HUDEP-2 (cell line): ENCODE data around the gene CAMSAP2.

ENCODE experiments used
- DNase-seq, 76 experiments: peaks; one replicate each; lab custom pipeline; 2025; ENCODE audit not compliant: unreplicated experiment in 76 of 76; lab: John Stamatoyannopoulos, UW

Gene CAMSAP2

GRCh38 chr1:200837931-200838571, 99.4 kb downstream of the CAMSAP2 start:
- no peak for DNase-seq

DNA sequence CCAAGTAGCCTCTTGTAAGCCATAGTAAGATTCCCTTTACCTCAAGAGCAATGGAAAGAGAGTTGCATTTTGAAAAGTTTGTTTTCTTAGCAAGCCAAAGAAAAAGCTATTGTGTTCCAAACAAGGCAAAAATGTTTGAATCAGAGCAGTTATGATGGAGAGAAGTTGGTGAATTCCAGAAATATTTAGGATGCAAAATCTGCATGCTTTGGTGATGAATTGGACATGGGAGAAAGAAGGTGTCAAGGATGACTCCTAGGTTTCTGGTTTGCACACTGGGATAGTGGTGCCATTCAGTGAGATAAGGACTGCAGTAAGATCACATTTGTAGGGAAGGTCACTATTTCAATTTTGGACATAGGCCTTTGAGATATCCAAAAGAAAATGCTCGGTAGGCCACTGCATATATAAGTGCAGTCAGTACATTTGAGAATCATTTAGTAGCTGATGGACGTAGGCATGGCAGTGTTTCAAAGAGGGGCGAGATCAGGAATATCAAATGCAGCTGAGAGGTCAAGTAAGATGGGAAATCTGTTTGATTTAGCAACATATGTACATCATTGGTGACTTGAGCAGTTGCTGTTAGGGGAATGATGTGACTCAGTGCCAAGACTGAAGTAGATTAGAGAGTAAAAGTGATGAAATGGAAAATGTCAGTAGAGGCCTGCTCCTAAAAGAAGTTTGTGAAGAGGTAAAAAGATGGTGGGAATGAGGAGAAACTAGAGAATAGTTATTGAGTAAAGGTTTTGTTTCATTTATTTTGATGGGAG, 100.2 kb downstream of the CAMSAP2 start:
- DNase-seq, result no peak

- DNase-seq, result no peak
These were observed 106.7 kb downstream of the CAMSAP2 start for GRCh38 chr1:200845360-200845759.

DNA sequence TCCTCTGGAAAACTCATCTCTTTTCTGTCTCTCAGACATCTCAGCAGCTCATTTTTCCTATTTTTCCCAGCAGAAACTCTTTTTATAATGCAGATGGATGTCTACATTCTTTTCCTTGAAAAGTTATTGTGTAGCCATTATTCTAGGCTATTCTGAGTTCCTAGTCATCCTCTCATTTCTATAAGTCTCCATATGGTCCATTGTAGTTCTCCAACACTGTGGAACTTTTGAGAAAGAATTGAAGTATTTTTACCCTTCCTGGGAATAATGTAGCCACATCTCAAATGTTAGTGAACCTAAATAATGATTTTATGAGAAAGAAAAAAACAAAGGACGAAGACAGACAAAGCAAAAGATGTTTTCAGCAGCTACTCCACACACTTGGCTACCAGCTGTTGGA, 107.7 kb downstream of the CAMSAP2 start:
- no peak for DNase-seq

DNA sequence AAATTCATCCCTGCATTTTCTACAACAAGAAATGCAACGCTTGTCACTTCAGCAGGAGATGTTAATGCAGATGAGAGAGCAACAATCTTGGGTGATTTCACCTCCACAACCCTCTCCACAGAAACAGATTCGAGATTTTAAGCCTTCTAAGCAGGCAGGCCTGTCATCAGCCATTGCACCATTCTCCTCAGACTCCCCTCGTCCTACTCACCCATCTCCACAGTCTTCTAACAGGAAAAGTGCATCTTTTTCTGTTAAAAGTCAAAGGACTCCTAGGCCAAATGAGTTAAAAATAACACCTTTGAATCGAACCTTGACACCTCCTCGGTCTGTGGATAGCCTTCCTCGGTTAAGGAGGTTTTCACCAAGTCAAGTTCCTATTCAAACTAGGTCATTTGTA, 110.7 kb downstream of the CAMSAP2 start:
- DNase-seq, result no peak

DNA sequence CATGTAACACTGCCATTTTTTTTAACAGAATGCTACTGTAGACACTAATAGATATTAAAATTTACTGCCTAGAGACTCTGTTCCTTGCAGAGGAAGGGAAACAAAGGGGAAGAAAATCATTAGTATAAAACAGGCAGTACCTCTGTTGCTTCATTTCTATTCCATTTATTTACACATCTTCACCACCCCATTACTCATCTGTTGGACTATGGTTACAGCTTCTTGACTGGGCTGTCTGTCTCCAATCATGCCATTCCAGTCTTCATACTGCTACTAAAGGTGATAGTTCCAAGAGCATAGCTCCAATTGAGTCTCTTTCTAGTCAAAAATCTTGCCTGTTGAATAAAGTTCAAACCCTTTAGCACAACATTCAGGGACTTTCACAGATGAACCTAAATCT, 111.9 kb downstream of the CAMSAP2 start:
- DNase-seq, result no peak

GRCh38 chr1:200856716-200857357, 118.1 kb downstream of the CAMSAP2 start:
- DNase-seq, result no peak

DNA sequence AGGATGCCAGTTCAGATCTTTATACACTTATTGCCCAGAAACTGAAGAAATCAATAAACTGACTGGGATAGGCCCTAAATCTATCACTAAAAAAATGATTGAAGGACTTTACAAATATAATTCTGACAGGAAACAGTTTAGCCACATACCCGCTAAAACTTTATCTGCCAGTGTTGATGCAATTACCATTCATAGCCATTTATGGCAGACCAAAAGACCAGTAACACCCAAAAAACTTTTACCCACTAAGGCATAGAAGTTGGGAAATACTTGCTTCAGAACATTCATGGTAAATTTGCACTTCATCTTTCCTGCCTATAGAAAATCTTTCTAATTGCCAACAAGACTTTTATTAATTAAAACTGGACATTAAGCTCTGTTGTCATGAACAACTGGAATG, 119.1 kb downstream of the CAMSAP2 start:
- DNase-seq, result no peak

GRCh38 chr1:200861937-200862647, 123.4 kb downstream of the CAMSAP2 start:
- no peak for DNase-seq

DNA sequence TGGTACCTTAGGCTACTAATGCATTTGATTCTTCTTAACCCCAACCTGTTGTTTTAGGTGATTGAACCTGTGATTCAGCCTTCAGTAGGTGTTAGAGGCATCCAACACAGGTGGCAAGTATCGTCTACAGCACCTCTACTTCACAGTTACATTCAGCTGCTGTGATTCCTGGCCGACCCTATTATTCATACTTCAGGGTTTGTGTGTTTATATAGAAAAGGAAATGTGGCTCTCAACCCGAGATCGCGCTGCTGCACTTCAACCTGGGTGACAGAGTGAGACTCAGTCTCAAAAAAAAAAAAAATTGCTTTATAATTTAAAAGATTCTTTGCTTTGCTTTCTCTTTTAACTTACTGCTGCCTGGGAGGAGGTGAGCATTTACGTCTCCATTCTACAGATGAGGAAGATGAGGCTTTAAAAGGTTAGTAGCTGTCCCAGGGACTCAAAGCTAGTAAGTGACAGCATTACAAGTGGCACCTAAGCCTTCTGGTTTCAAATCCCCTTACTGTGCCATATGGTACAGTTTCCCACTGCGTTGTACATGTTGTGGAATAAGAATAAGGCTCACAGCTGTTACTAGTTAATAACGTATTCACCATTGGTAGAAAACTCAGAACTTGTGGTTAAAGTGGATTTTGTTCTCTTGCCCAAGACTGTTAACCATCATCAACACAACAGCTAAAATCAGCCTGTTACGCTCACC, 124.2 kb downstream of the CAMSAP2 start:
- DNase-seq, result no peak

DNA sequence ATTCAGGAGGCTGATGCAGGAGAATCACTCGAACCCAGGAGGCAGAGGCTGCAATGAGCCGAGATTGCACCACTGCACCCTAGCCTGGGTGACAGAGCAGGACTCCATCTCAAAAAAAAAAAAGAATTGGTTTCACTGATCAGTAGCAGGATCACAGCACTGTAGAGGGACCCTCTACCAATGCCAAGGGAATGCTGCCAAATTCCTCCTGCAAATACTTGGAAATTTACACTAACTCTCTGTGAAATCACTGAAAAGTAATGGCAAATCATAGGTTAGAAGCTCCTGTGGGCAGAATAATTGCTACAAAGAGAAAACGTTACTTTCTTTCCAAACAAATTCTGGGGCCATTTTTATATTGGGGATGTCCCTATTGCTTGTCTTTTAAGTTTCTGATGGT, 127.4 kb downstream of the CAMSAP2 start:
- no peak for DNase-seq

GRCh38 chr1:200866521-200866920, 127.8 kb downstream of the CAMSAP2 start:
- DNase-seq, result no peak

DNA sequence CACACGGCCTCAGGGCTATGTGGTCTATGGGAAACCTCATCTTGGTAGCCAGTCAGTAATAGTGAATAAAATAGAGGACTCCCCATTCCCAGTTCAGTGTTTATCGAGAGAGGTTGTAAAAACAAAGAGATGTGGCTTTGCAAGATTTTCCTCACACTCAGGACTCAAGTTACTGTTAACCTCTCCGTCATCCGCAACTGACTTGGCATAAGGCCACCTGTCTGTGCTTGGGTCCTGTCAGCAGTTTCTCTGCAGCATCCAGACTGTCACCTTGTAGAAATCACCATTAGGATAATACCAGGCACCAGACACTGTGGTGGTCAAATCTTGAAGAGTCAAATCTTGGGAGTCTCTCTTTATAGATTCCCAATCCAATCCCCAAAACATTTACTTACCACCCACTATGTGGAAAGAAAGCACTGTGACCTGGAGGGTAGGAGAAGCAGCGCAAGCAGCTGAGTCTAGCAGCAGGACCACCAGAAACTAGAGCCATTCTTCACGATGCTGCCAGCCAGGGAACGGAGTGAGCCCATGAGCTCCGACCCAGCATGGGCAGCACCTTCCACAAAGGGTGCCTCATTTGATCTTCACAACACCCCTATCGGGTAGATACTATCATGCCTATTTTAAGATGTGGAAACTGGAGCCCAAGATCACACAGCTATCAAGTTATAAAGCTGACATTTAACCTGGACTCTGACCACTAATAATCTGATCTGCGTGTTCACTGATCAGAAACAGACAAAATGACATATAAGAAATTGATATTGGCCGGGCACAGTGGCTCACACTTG, 128.5 kb downstream of the CAMSAP2 start:
- DNase-seq, result no peak

DNA sequence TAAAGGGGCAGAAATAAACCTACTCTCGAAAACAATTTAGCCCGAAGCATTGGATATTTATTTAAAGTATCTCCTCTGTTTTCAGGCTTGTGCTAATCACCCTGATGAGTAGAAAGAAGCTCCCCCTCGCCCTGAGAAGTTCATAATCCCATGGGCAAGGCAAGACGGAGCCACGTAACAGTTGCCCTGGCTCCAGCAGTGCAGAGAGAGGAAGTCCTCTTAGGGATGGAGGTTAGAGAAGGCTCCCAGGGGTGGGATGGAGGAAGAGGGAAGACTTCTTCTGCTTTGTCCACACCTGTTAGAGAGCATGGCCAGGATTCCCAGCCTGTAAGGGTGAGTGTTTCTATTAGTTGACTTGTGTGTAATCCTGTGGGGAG, 130.7 kb downstream of the CAMSAP2 start:
- DNase-seq, result no peak

DNA sequence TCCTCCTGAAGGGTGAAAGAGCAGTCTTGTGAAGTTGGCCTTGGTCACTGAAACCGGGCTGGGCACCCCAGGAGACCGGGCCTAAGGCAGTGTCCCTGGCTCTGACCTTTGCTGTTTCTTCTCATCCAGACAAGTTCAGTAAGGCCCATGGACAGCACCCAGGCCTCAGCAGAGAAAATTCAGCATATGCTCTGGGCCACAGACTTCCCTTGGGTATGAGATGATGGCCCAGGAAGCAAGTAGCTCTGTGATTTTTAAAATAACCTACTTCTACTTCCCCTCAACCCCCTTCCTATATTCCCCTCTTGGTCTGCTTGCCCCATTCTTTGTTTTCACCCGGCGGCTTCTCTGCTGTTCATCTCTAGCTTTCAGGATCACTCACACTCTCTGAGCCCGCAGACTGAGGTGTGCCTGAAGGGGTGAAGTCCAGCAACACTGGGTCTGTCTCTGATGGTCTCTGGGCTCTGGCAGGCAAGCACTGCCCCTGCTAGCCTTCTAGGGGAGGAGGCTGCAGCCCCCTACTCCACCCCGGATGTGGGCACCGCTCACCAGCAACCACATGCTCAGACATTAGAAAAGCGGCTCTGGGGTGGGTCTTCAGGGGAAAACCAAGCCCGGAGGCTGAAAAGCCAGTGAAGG, 131.2 kb downstream of the CAMSAP2 start:
- DNase-seq, result no peak

DNA sequence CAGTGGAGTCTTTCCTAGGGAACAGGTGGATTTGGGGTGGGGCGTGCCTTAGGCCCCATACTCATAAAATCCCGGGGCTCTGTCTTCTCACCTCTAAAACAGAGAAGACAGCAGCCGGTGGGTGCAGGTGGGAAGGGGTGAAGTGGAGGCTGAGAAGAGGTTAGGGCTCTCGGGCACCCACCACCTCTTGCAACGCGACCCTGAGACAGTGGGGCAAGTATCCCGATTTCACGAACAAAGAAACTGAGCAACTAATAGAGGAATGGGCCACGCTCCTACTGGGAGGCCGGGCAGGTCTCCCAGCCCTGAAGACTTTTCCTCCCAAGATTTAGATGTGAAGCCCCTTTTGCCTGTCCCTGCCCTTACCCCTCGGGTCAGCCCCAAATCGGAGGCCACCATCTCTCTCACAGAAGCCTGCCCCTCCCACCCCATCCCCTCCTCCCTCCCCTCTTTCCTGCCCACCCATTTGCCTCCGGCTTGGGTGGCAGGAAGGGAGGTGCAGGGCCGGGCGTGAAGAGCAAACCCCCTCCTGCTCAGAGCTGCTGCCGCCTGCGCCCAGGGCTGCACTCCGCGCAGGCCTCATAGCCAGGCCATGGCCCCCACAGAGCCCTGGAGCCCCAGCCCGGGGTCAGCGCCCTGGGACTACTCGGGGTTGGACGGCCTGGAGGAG, 133.9 kb downstream of the CAMSAP2 start, which contains the start of gene GPR25:
TSS of gene GPR25 (plus strand) at position 536 of the 670 bp plus-strand sequence. CDS start at position 593, 57 bp downstream.
- no peak for DNase-seq

DNA sequence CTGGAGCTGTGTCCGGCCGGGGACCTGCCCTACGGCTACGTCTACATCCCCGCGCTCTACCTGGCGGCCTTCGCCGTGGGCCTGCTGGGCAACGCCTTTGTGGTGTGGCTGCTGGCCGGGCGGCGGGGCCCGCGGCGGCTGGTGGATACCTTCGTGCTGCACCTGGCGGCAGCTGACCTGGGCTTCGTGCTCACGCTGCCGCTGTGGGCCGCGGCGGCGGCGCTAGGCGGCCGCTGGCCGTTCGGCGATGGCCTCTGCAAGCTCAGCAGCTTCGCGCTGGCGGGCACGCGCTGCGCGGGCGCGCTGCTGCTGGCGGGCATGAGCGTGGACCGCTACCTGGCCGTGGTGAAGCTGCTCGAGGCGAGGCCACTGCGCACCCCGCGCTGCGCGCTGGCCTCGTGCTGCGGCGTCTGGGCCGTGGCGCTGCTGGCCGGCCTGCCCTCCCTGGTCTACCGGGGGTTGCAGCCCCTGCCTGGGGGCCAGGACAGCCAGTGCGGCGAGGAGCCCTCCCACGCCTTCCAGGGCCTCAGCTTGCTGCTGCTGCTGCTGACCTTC, 134.5 kb downstream of the CAMSAP2 start:
- no peak for DNase-seq

DNA sequence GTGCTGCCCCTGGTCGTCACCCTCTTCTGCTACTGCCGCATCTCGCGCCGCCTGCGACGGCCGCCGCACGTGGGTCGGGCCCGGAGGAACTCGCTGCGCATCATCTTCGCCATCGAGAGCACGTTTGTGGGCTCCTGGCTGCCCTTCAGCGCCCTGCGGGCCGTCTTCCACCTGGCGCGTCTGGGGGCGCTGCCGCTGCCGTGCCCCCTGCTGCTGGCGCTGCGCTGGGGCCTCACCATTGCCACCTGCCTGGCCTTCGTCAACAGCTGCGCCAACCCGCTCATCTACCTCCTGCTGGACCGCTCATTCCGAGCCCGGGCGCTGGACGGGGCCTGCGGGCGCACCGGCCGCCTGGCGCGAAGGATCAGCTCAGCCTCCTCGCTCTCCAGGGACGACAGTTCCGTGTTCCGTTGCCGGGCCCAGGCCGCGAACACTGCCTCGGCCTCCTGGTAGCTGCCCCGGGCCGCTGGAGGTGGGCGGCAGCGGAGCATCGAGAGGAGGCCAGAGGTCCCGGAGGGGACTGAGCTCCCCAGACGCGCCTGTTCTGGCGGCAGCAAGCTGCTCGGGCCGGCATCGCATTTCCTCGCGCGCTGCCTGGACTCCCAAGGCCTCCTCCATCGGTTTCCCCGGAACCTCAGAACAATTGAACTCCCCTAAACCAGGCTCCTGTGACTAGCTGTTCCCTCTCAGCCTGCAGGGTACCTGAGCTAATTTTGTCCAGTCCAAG, 135.1 kb downstream of the CAMSAP2 start:
- no peak for DNase-seq
